GM12878 (cell line): Measurements from ENCODE around the gene NKAIN4. TPM values are rescaled to one million over a fixed set of nuclear protein-coding genes. Genes with fewer than 3 reads are reported as not detected.

ENCODE experiments used
- ATAC-seq: fragments of 200-7000 bp; cut with Tn5 transposase; 3 replicates; pipeline ENCODE4 v1.9.1; 2020; ENCODE audit warnings: mild to moderate bottlenecking, moderate library complexity
- BruUV-seq: library from RNA; stranded (reverse); fragments of 400-500 nt; replicated peaks from 2 replicates; lab custom pipeline; 2021; lab: Mats Ljungman, UMichigan
- CTCF ChIA-PET: fragments of 300-600 bp; sonication (Branson Sonifier 250); formaldehyde crosslinking; extraction: SDS; loops from one replicate; lab custom pipeline; 2021; ENCODE audit warnings: inconsistent platforms; lab: Yijun Ruan, JAX
- POLR2A ChIA-PET: fragments of 350-600 bp; formaldehyde crosslinking; extraction: SDS; loops from one replicate; lab custom pipeline; 2021; ENCODE audit warnings: inconsistent platforms; lab: Charles Lee
- RAD21 ChIA-PET: fragments of 300-600 bp; sonication (Branson Sonifier 250); formaldehyde crosslinking; loops from one replicate; lab custom pipeline; 2023; ENCODE audit warnings: antibody characterized with exemption; ENCODE audit not compliant: unreplicated experiment; lab: Charles Lee
- SMC1A ChIA-PET: fragments of 300-600 bp; sonication (Branson Sonifier 250); formaldehyde crosslinking; loops from one replicate; lab custom pipeline; 2023; ENCODE audit not compliant: unreplicated experiment, uncharacterized antibody; lab: Charles Lee
- DNase-seq: peaks from one replicate; pipeline ENCODE4 v3.0.0-alpha.2; 2011; ENCODE audit warnings: low read depth, low spot score
- FAIRE-seq: peaks from 3 replicates; lab custom pipeline; 2011; peaks lifted over from hg19 to GRCh38; lab: Jason Lieb, UNC
- H2AFZ ChIP-seq: 2 replicates; pipeline ENCODE4 v1.6.0; 2011; ENCODE audit warnings: low read depth, low read length, control low read depth; ENCODE audit not compliant: control insufficient read depth
- H3K27ac ChIP-seq: 2 replicates; pipeline ENCODE4 v1.5.1; 2011; ENCODE audit warnings: control low read depth; ENCODE audit not compliant: control insufficient read depth, insufficient read depth
- H3K27me3 ChIP-seq, 2 experiments: replicated peaks in 1 of 2; 2 replicates each; pipeline versions ENCODE4 v1.6.0 to v1.6.1; 2011; ENCODE audit warnings: low read length in 1 of 2; ENCODE audit not compliant: control insufficient read depth in 2 of 2, insufficient read depth in 2 of 2
- H3K36me3 ChIP-seq, 2 experiments: 2 replicates each; pipeline ENCODE4 v1.5.1; 2011; ENCODE audit warnings: low read length in 1 of 2; ENCODE audit not compliant: control insufficient read depth in 2 of 2, insufficient read depth in 2 of 2
- H3K4me1 ChIP-seq: 2 replicates; pipeline ENCODE4 v1.6.1; 2011; ENCODE audit warnings: mild to moderate bottlenecking, low read length, moderate library complexity, mixed read lengths; ENCODE audit not compliant: control insufficient read depth, insufficient read depth
- H3K4me2 ChIP-seq: 2 replicates; pipeline ENCODE4 v1.6.0; 2011; ENCODE audit warnings: control low read depth; ENCODE audit not compliant: control insufficient read depth, insufficient read depth
- H3K4me3 ChIP-seq: fragments of 200-600 bp; sonication (generic); 2 replicates; pipeline ENCODE4 v1.5.1; 2016
- H3K79me2 ChIP-seq: 2 replicates; pipeline ENCODE4 v1.6.0; 2011; ENCODE audit warnings: low read length; ENCODE audit not compliant: control insufficient read depth, insufficient read depth
- H3K9ac ChIP-seq: 2 replicates; pipeline ENCODE4 v1.8.0; 2011; ENCODE audit warnings: low read length, control low read depth, mixed read lengths; ENCODE audit not compliant: control insufficient read depth, insufficient read depth
- H3K9me3 ChIP-seq: replicated peaks from 3 replicates; pipeline ENCODE4 v1.5.1; 2011; ENCODE audit warnings: mild to moderate bottlenecking, low read length; ENCODE audit not compliant: control insufficient read depth, insufficient read depth
- H4K20me1 ChIP-seq: 2 replicates; pipeline ENCODE4 v1.6.0; 2011; ENCODE audit not compliant: control insufficient read depth, insufficient read depth
- CHD2 ChIP-seq: IDR thresholded peaks from 2 replicates; pipeline ENCODE4 v1.6.1; 2011; ENCODE audit warnings: low read depth, low read length, improper control_type of control experiment, borderline replicate concordance
- IKZF1 ChIP-seq: fragments of 450-650 bp; conservative IDR thresholded peaks from 2 replicates; pipeline ENCODE4 v1.6.1; 2017; ENCODE audit warnings: antibody characterized with exemption, mild to moderate bottlenecking
- POLR2A ChIP-seq: IDR thresholded peaks from 2 replicates; pipeline ENCODE4 v1.6.1; 2011; ENCODE audit warnings: low read depth, mild to moderate bottlenecking, low read length
- WGBS: methylation state at CpG from one replicate; pipeline ENCODE4 v1.1.6; 2016; ENCODE audit warnings: low lambda C conversion rate; ENCODE audit not compliant: insufficient replicate concordance, insufficient coverage; ENCODE audit errors: missing lambda C conversion rate; 5-methylcytosine and 5-hydroxymethylcytosine counted together
- in situ Hi-C: fragments of 300-500 bp; cut with MboI; formaldehyde crosslinking; loops from 9 replicates; pipeline ENCODE4 v1.14.3; 2018; ENCODE audit warnings: mixed read lengths
- intact Hi-C: fragments of 100-400 bp; cut with micrococcal nuclease; formaldehyde crosslinking; loops from one replicate; pipeline ENCODE4 v1.14.2; 2022; ENCODE audit not compliant: unreplicated experiment
- polyA plus RNA-seq, 11 experiments: library from polyadenylated mRNA; depleted of rRNA in 4 of 11; unstranded in 6 of 11; stranded (reverse) in 5 of 11; fragments of >200 nt; fragmentation: Nextera tagmentation in 4 of 11; fragmentation: Illumina TruSeq in 1 of 11; extraction: Ambion mirVana in 4 of 11; extraction: Trizol in 1 of 11; gene quantifications; 1 replicate in 1 of 11; 2 replicates in 10 of 11; pipeline versions ENCODE4 v1.2.1 to v1.2.3, GENCODE V29; 2011 to 2016; ENCODE audit warnings: inconsistent platforms in 2 of 11, missing spikeins in 2 of 11, low read depth in 1 of 11
- total RNA-seq, 4 experiments: library from RNA; depleted of rRNA in 3 of 4; stranded (reverse); fragments of >200 nt in 3 of 4; fragmentation: Illumina TruSeq in 1 of 4; extraction: Trizol in 1 of 4; gene quantifications; 2 replicates each; pipeline versions ENCODE4 v1.2.1 to v1.2.3, GENCODE V29; 2013 to 2021

Gene NKAIN4
- total and polyA plus RNA-seq, 10 of the 15 experiments (the other 5 are each of a cell fraction or from before 2014, with no cell fraction given), result 0.11 TPM; not detected in 9

GRCh38 chr20:63284083-63284440 lies 29.8 kb upstream of the NKAIN4 start:
- Histone ChIP-seq H3K4me2 (no peak overlapping the region), H3K9me3 (no peaks in the 10 kb centered on the region), H3K4me1 (no peaks in the 10 kb centered on the region), H3K79me2 (no peaks in the 10 kb centered on the region), H3K27ac (no peak overlapping the region), H3K36me3 (peaks cover 6 to 19% of the 10 kb centered on the region in 2 experiments), H3K4me3 (no peak overlapping the region), H2AFZ (no peak overlapping the region), H4K20me1 (no peaks in the 10 kb centered on the region), H3K27me3 (no peaks in the 10 kb centered on the region), H3K9ac (no peak overlapping the region)
- intact Hi-C loops, result no loop called here
- whole genome bisulfite sequencing, result 67% methylated on average over 14 of the region's 14 CpGs
- TF ChIP-seq IKZF1, result no peak
- TF ChIP-seq POLR2A, result peak; percentile 36
- no peak for ATAC-seq
- in situ Hi-C loops, result no loop called here
- no TSS peak for BruUV-seq
- no peak for DNase-seq
- ChIA-PET SMC1A (no interaction called here), RAD21 (no interaction called here), POLR2A (no interaction called here), CTCF (no interaction called here)
- FAIRE-seq, result no peak

- in situ Hi-C loops, result no loop called here
- no peak overlapping the region for H3K4me2 ChIP-seq
These were observed 29.3 kb upstream of the NKAIN4 start for GRCh38 chr20:63283397-63284082.

More at GRCh38 chr20:63283397-63284082, 29.3 kb upstream of the NKAIN4 start:
- Histone ChIP-seq H4K20me1 (no peaks in the 10 kb centered on the region), H3K79me2 (no peaks in the 10 kb centered on the region), H3K9ac (no peak overlapping the region), H3K27ac (no peak overlapping the region), H3K9me3 (no peaks in the 10 kb centered on the region), H3K36me3 (peaks cover 9 to 15% of the 10 kb centered on the region in 2 experiments), H3K27me3 (no peaks in the 10 kb centered on the region), H3K4me1 (no peaks in the 10 kb centered on the region), H2AFZ (no peak overlapping the region), H3K4me3 (no peak overlapping the region)
- ATAC-seq (no peak), FAIRE-seq (no peak), DNase-seq (no peak)
- intact Hi-C loops, result no loop called here
- TF ChIP-seq CHD2 (no peak), POLR2A (peak; percentile 11; the same call in 1 of the 2 replicates)
- RAD21 ChIA-PET, result no interaction called here
- CTCF ChIA-PET, result no interaction called here
- no TSS peak for BruUV-seq
- POLR2A ChIA-PET, result no interaction called here
- WGBS, result 79% methylated on average over 31 of the region's 33 CpGs
- SMC1A ChIA-PET, result no interaction called here
